Mesendoderm (in vitro differentiated cells): ENCODE data around the gene PTPRM.

Experiments used
- DNase-seq: peaks from one replicate; pipeline ENCODE4 v3.0.0; 2013
- H2AK5ac ChIP-seq: 2 replicates; pipeline ENCODE4 v1.6.1; 2013; ENCODE audit warnings: low read length, inconsistent platforms
- H2BK120ac ChIP-seq: 2 replicates; pipeline ENCODE4 v1.6.1; 2013; ENCODE audit warnings: low read depth, mild to moderate bottlenecking, low read length, moderate library complexity, mixed read lengths
- H2BK15ac ChIP-seq: replicated peaks from 2 replicates; pipeline ENCODE4 v1.6.1; 2013; ENCODE audit warnings: low read depth, mild to moderate bottlenecking, moderate library complexity
- H2BK5ac ChIP-seq: 2 replicates; pipeline ENCODE4 v1.6.1; 2013; ENCODE audit warnings: low read length, inconsistent platforms
- H3K18ac ChIP-seq: 2 replicates; pipeline ENCODE4 v1.6.1; 2013; ENCODE audit warnings: mild to moderate bottlenecking, low read length, mixed read lengths
- H3K23ac ChIP-seq: one replicate; pipeline ENCODE4 v1.6.1; 2013; ENCODE audit warnings: low read length
- H3K27ac ChIP-seq: 2 replicates; pipeline ENCODE4 v1.5.1; 2013; ENCODE audit warnings: low read depth, mild to moderate bottlenecking, inconsistent platforms, low read length, moderate library complexity
- H3K27me3 ChIP-seq: 2 replicates; pipeline ENCODE4 v1.6.1; 2013; ENCODE audit warnings: low read length, control low read depth, mild to moderate bottlenecking, inconsistent platforms; ENCODE audit not compliant: insufficient read depth, poor library complexity
- H3K36me3 ChIP-seq: 2 replicates; pipeline ENCODE4 v1.6.1; 2013; ENCODE audit warnings: low read length, inconsistent platforms; ENCODE audit not compliant: control insufficient read depth, insufficient read depth
- H3K4ac ChIP-seq: one replicate; pipeline ENCODE4 v1.6.1; 2013; ENCODE audit warnings: low read depth, mild to moderate bottlenecking, low read length, moderate library complexity
- H3K4me1 ChIP-seq: 2 replicates; pipeline ENCODE4 v1.6.1; 2013; ENCODE audit warnings: low read depth, low read length, inconsistent platforms; ENCODE audit not compliant: control insufficient read depth
- H3K4me2 ChIP-seq: 2 replicates; pipeline ENCODE4 v1.6.1; 2013; ENCODE audit warnings: low read length
- H3K4me3 ChIP-seq: 2 replicates; pipeline ENCODE4 v1.5.1; 2013; ENCODE audit warnings: mild to moderate bottlenecking, low read length
- H3K56ac ChIP-seq: one replicate; pipeline ENCODE4 v1.6.1; 2013; ENCODE audit warnings: low read length
- H3K79me1 ChIP-seq: 2 replicates; pipeline ENCODE4 v1.6.1; 2013; ENCODE audit warnings: low read length, inconsistent platforms
- H3K79me2 ChIP-seq: 2 replicates; pipeline ENCODE4 v1.6.1; 2013; ENCODE audit warnings: mild to moderate bottlenecking, low read length; ENCODE audit not compliant: control insufficient read depth, insufficient read depth
- H3K9ac ChIP-seq: 2 replicates; pipeline ENCODE4 v1.6.1; 2013; ENCODE audit warnings: low read length, inconsistent platforms
- H4K5ac ChIP-seq: one replicate; pipeline ENCODE4 v1.6.1; 2013; ENCODE audit warnings: low read length
- H4K8ac ChIP-seq: one replicate; pipeline ENCODE4 v1.6.1; 2013; ENCODE audit warnings: low read depth, mild to moderate bottlenecking, control low read depth, low read length, moderate library complexity
- WGBS: extraction: QIAGEN DNeasy Blood & Tissue Kit; methylation state at CpG from one replicate; pipeline ENCODE4 v1.1.7; 2013; ENCODE audit warnings: low lambda C conversion rate, missing lambda C conversion rate; ENCODE audit not compliant: insufficient coverage; ENCODE audit errors: extremely low coverage; 5-methylcytosine and 5-hydroxymethylcytosine counted together

PTPRM gene

DNA sequence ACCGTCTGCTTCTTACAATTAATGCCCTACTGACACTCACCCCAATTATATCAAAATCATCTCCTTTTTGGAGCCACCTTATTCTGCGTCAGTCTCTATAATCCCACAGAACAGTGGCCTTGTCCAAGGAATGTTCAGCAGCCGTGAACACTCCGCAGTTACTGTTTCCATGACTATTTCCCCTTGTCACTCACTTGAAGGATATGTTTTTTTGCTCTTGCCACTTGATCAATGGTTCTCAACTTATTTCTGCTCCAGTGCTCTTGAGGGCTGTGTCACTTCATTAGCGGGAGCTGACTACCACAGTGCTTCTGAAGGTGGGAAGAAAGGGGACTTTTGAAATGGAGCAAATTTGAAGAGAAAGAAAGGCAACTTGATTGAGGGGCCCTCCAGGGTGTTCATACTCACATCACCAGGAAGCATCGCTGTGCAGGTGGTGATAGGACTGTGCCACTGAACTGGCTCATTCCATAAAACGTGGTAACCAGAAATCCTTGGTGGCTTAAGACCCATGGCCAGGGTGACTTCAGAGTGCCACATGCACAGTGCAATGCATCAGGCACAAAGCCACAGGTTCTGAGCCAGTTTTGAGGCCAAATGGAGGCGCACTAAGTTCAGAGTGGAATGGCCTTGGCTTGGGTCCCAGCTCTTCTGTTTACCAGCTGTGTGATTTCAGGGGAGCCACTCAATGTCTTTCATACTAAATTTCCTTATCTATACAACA, 721.5 kb downstream of the PTPRM start:
- H3K23ac ChIP-seq, result no peak overlapping the region
- no peak overlapping the region for H4K5ac ChIP-seq
- H2BK120ac ChIP-seq, result no peak overlapping the region
- no peak overlapping the region for H3K27ac ChIP-seq
- H3K4me1 ChIP-seq, result no peaks in the 10 kb centered on the region
- no peaks in the 10 kb centered on the region for H3K27me3 ChIP-seq
- H3K4me2 ChIP-seq, result no peak overlapping the region
- H2BK5ac ChIP-seq, result no peak overlapping the region
- H3K79me2 ChIP-seq, result no peaks in the 10 kb centered on the region
- DNase-seq, result no peak
- H3K79me1 ChIP-seq, result no peaks in the 10 kb centered on the region
- no CpG with 5 or more reads among the region's 8 CpGs for WGBS
- no peak overlapping the region for H3K18ac ChIP-seq
- no peak overlapping the region for H4K8ac ChIP-seq
- no peak overlapping the region for H2BK15ac ChIP-seq
- H2AK5ac ChIP-seq, result no peak overlapping the region
- no peak overlapping the region for H3K9ac ChIP-seq
- H3K36me3 ChIP-seq, result no peaks in the 10 kb centered on the region
- H3K4me3 ChIP-seq, result no peak overlapping the region
- H3K4ac ChIP-seq, result no peak overlapping the region
- H3K56ac ChIP-seq, result no peak overlapping the region

DNA sequence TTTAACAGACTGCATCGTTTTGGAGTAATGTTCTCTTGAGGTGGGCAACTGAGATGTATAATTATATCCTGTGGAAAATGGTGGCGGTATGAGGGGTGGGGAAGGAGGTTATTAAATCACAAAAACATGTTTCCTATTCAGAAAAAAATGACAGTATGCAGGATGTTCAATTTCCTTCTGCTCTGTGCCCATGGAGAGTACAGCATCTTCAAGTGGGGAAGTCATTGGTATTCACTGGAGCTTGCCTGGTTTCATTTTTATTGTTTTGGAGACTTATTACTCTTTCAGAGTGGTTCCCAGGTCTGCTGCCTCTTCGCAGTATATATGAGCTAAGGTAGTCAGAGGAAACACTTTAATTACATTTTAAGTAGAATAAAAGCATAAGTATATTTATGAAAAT, 723.3 kb downstream of the PTPRM start:
- Histone ChIP-seq H3K4ac (no peak overlapping the region), H4K8ac (no peak overlapping the region), H3K4me3 (no peak overlapping the region), H3K36me3 (no peaks in the 10 kb centered on the region), H3K4me1 (no peaks in the 10 kb centered on the region), H2BK120ac (no peak overlapping the region), H3K79me1 (no peaks in the 10 kb centered on the region), H3K56ac (no peak overlapping the region), H2AK5ac (no peak overlapping the region), H3K18ac (no peak overlapping the region), H2BK5ac (no peak overlapping the region), H3K27me3 (no peaks in the 10 kb centered on the region), H4K5ac (no peak overlapping the region), H3K79me2 (no peaks in the 10 kb centered on the region), H3K23ac (no peak overlapping the region), H3K9ac (no peak overlapping the region), H3K4me2 (no peak overlapping the region), H3K27ac (no peak overlapping the region), H2BK15ac (no peak overlapping the region)
- no peak for DNase-seq
- WGBS, result no CpG with 5 or more reads among the region's 3 CpGs

DNA sequence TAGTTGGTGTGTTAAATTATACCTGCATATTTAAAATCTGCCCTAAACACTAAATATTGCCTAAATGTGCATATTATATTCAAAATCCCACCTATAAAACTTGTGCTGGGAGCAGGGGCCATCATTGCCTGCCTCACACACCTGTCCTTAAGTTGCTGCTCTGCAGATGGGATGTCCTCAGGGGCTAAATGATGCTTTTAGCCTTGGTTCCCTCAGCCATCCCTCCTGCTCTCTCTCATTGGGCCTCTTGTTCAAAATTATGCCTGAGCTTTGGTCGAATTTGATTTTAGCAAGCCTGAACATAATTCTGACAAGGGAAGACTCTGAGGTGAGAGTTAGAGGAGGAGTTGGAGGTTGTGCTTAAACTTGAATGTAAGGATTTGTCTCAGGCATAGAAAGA, 723.8 kb downstream of the PTPRM start:
- no peak for DNase-seq
- Histone ChIP-seq H3K27ac (no peak overlapping the region), H3K23ac (no peak overlapping the region), H2AK5ac (no peak overlapping the region), H3K79me2 (no peaks in the 10 kb centered on the region), H2BK5ac (no peak overlapping the region), H2BK15ac (no peak overlapping the region), H4K8ac (no peak overlapping the region), H4K5ac (no peak overlapping the region), H3K79me1 (no peaks in the 10 kb centered on the region), H3K18ac (no peak overlapping the region), H3K4ac (no peak overlapping the region), H3K9ac (no peak overlapping the region), H3K36me3 (no peaks in the 10 kb centered on the region), H3K56ac (no peak overlapping the region), H3K4me1 (no peaks in the 10 kb centered on the region), H3K4me2 (no peak overlapping the region), H3K4me3 (no peak overlapping the region), H2BK120ac (no peak overlapping the region), H3K27me3 (no peaks in the 10 kb centered on the region)
- WGBS, result no CpG with 5 or more reads among the region's 1 CpG

- Histone ChIP-seq H3K4me3 (no peak overlapping the region), H3K56ac (no peak overlapping the region), H3K4me1 (no peaks in the 10 kb centered on the region), H3K4me2 (no peak overlapping the region), H2AK5ac (no peak overlapping the region), H2BK15ac (no peak overlapping the region), H2BK5ac (no peak overlapping the region), H3K18ac (no peak overlapping the region), H3K79me1 (no peaks in the 10 kb centered on the region), H3K4ac (no peak overlapping the region), H3K27ac (no peak overlapping the region), H4K5ac (no peak overlapping the region), H4K8ac (no peak overlapping the region), H3K79me2 (no peaks in the 10 kb centered on the region), H3K9ac (no peak overlapping the region), H3K23ac (no peak overlapping the region), H3K27me3 (no peaks in the 10 kb centered on the region), H2BK120ac (no peak overlapping the region), H3K36me3 (no peaks in the 10 kb centered on the region)
- no peak for DNase-seq
- no CpG with 5 or more reads among the region's 2 CpGs for whole genome bisulfite sequencing
Measured at GRCh38 chr18:8293184-8293583, 726.1 kb downstream of the PTPRM start.

DNA sequence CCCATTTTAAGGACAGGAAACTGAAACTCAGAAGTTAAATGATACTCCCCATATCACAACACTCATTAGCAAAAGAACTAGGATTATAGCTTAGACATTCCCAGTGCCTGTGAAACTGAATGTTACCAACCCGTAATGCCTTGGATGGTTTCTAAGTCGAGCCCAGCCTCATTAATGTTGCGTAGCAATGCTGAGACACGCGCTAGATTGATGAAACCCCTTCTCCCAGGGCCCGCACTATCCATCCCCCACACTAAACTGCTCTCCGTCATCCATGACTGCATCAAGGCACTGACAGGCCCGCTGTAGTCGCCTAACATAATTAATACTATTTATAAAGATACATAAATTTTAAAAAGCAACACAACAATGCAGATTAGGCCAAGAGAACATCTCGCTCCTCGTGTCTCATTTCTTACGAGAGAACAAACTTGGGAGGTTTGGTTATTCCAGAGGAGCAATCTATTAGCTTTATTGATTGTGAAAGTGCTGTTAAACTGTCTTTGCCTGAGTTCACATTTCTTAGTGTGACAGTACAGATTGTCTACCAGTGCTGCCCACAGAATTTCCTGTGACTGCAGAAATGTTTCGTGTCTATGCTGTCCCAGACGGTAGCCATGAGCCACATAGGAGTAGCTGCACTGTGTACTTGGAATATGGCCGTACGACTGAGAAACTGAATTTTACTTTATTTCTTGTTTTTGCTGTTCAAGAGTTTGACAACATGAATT, 729.9 kb downstream of the PTPRM start:
- Histone ChIP-seq H3K4me2 (no peak overlapping the region), H3K36me3 (no peaks in the 10 kb centered on the region), H3K18ac (no peak overlapping the region), H3K23ac (no peak overlapping the region), H3K4me3 (no peak overlapping the region), H3K4me1 (no peaks in the 10 kb centered on the region), H3K27ac (no peak overlapping the region), H3K79me2 (no peaks in the 10 kb centered on the region), H2BK15ac (no peak overlapping the region), H3K27me3 (no peaks in the 10 kb centered on the region), H2AK5ac (no peak overlapping the region), H4K8ac (no peak overlapping the region), H3K9ac (no peak overlapping the region), H3K56ac (no peak overlapping the region), H4K5ac (no peak overlapping the region), H2BK120ac (no peak overlapping the region), H3K4ac (no peak overlapping the region), H2BK5ac (no peak overlapping the region), H3K79me1 (no peaks in the 10 kb centered on the region)
- WGBS, result no CpG with 5 or more reads among the region's 16 CpGs
- no peak for DNase-seq
